SW480 (cell line): ENCODE measurements around the gene PDE2A.

ENCODE experiments used
- DNase-seq: peaks from one replicate; pipeline ENCODE4 v3.0.0-alpha.2; 2016; ENCODE audit warnings: low spot score

PDE2A gene

DNA sequence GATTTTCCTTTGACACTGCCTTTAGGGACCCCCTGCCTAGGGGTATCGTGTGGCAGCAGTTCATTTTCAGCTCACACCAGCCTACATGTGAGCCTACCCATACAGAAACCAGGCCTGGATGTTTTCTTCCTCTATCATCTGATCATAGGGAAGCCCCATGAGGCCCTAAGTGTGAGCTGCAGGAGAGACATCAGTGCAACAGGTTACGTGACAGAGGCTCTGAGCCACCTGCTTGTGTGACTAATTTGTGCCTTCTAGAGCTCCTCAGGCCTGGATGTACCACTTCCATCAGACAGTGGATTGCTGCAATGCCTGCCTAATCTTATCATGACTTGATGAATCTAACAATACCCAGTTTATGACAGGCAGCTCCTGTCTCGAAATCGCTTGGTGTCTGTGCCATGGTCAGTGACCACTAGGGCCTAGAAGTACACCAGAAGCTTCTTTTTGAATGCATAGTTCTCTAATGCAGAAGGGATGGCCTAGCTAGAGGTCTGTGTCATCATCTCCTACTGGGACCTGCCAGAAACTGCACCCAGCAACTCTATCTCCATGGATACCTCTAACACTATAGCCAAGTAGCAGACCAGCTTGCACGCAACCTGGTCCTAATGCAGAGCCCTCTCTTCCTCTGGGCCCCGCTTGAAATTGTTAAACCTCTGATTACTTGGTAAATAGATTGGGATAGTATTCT is 130.2 kb downstream of the PDE2A start:
- no peak for DNase-seq

DNA sequence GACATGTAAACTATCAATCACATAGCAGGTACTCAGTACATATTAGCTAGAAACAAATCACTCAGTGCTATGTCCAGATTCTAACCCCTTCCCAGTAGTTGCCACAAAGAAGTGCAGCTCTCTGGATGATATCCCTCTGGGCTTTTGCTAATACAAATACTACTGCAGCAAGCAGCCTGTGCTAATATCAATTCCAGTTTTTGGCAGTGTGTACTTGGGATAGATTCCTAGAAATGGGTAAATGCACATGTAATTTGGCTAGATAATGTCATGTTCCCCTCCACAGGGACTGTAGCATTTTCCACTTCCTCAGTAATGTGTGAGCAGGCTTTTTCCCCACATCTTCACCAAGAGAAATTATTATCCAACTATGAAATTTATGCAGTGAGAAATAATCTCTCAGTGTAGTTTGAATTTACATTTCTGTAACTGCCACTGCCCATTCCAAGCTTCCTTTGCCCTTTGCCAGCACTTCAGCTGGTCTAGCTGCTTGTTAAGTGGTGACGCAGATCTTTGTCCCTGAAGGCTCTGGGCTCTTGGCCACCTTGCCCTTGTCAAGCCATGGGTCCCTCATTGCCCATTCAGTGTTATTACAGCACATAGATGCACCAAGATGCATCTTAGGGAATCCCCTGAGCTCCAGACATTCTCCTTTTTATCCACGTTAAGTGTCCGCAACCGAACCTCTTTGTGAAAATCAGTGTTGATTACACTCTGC is 132.8 kb downstream of the PDE2A start:
- no peak for DNase-seq

DNA sequence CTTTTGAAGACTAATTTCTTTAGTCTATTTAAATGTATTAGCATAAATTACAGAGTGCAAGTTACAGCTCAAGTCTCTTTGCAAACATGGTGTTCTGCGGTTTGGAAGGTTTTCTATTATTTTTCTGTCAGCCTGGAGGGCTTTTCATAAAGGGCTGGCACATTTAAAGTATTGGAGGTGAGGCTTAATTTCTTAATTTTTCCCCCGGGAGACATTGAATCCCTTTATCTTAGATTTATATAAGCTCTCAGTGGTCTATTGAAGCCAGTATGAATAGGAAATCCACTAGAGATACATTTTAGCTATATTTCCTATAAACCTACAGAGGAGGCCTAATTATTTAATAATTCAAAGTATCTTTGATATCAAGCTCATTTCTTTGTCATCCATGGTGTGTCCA is 137.2 kb downstream of the PDE2A start:
- no peak for DNase-seq

DNA sequence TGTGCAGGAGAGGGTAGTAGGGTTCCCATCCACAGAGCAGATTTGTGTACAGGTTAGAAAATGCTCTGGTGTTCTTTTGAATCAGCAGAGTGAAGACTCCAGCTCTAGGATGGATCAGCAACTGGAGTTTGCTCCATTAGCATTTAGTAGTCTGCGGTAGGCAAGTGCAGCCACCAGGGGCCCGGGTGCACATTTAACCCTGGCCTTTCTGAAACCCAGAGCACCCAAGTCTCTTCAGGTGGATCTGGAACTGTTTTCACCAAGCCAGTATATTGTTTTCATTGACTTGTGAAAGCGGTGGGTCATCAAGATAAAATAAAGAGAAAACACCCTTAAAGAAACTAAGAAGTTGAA is 139.1 kb downstream of the PDE2A start:
- no peak for DNase-seq

DNA sequence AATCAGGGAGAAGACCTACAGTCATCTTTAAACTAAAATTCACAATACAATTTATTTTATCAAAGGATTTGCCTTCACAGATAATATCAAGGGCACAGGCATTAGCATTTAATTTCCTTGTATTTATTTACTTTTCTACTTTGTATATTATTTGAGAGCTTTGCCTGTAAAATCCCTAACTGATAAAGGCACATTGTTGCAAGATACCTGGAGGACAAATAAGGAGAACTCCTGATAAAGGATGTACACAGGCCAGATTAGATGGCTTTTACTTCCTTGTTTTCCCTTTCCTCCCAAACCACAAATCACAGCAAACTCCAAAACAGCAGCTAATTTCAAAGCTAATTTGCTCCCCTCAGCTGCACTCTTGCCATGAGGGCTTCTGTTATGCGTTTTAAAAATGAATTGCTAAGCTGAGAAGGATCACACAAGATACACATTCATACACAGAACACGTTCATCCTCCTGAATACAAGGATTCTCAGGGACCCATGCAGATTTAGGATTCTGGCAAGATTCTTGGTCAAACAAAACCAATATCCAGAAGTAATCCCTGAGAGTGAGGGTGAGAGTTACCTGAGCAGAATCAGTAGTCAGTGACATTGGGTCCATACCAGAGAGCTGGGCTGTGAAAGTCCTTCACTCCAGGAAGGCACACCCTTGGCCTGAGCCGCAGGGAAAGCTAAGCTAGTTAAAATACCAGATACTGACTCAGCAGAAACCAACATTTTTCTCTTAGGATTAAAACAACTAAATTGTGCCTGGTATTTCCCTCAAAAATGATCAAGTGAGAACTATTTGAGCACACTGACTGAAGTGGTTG is 139.6 kb downstream of the PDE2A start:
- no peak for DNase-seq

DNA sequence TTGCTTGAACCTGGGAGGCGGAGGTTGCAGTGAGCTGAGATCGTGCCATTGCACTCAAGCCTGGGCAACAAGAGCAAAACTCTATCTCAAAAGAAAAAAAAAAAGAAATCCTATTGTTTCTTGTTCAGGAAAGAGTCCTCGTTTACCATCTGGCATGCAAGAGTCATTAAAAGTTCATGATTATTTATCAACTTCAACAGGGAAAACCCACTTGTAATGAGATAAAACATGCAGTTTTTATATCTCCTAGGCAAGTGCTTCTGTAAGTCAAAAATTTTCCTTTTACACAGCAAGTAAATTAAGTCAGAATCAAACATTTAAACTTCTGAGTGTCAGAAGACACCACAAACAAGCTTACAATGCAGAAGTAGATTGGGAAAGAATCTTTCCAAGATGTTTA is 145.2 kb downstream of the PDE2A start:
- no peak for DNase-seq

DNA sequence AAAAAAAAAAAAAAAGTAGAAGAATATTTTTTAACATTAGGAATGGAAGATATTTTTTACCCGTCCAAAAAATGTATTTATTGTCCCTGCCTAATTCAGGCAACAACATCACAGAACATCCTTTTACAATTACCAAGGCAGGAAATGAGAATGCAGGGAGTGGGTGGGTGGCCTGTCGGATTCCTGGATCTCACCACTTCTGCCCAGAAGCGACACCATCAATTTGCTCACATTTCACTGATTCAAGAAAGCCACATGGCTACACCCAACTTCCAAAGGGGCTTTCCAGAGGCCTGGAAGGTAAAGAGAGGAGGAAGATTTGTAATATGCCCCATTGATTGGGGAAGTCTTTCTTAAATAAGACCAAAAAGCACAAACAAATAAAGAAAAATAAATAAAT is 146.1 kb downstream of the PDE2A start:
- no peak for DNase-seq
